K562 (cell line): ENCODE data around the gene ABL1. TPM values are rescaled to one million over a fixed set of nuclear protein-coding genes. Genes with fewer than 3 reads are reported as not detected.

Source experiments
- ATAC-seq: fragments of 200-7000 bp; cut with Tn5 transposase; 3 replicates; pipeline ENCODE4 v1.9.1; 2020; ENCODE audit warnings: moderate library complexity
- BruUV-seq: library from RNA; stranded (reverse); fragments of 400-500 nt; replicated peaks from 2 replicates; lab custom pipeline; 2021; lab: Mats Ljungman, UMichigan
- CTCF ChIA-PET: fragments of 300-600 bp; formaldehyde crosslinking; extraction: SDS; loops from one replicate; lab custom pipeline; 2021; ENCODE audit warnings: low intra/inter-chr PET ratio; lab: Yijun Ruan, JAX
- POLR2A ChIA-PET: fragments of 300-600, 350-650 bp; sonication (Branson Sonifier 250); formaldehyde crosslinking; extraction: SDS; loops from one replicate; lab custom pipeline; 2021; ENCODE audit warnings: antibody characterized with exemption, inconsistent platforms; lab: Yijun Ruan, JAX
- DNase-seq, 4 experiments: peaks; one replicate each; pipeline versions ENCODE4 v3.0.0 to v3.0.0-alpha.2; 2011 to 2018; ENCODE audit warnings: low spot score in 3 of 4, mixed read lengths in 3 of 4; ENCODE audit errors: extremely low read depth in 1 of 4
- FAIRE-seq: peaks from 2 replicates; lab custom pipeline; 2011; peaks lifted over from hg19 to GRCh38; lab: Jason Lieb, UNC
- H2AFZ ChIP-seq: 2 replicates; pipeline ENCODE4 v1.6.0; 2011; ENCODE audit warnings: low read depth, low read length, control low read depth, inconsistent platforms
- H3K27ac ChIP-seq: fragments of 200-600 bp; 3 replicates; pipeline ENCODE4 v1.8.0; 2011; ENCODE audit warnings: low read depth, mild to moderate bottlenecking, control low read depth, inconsistent platforms, low read length, moderate library complexity, mixed read lengths; ENCODE audit errors: extremely low read depth
- H3K27me3 ChIP-seq, 2 experiments: fragments of 300-600 bp in 1 of 2; 2 replicates in 1 of 2; 3 replicates in 1 of 2; pipeline versions ENCODE4 v1.6.0 to v1.8.0; 2011; ENCODE audit warnings: inconsistent platforms in 2 of 2, low read length in 2 of 2, mild to moderate bottlenecking in 1 of 2, mixed read lengths in 1 of 2, moderate library complexity in 1 of 2; ENCODE audit not compliant: control insufficient read depth in 2 of 2, insufficient read depth in 2 of 2
- H3K36me3 ChIP-seq: fragments of 300-600 bp; 3 replicates; pipeline ENCODE4 v1.8.0; 2011; ENCODE audit warnings: mild to moderate bottlenecking, low read length, inconsistent platforms; ENCODE audit not compliant: control insufficient read depth, insufficient read depth
- H3K4me1 ChIP-seq, 2 experiments: fragments of 200-600 bp in 1 of 2; replicated peaks in 1 of 2; 2 replicates in 1 of 2; 3 replicates in 1 of 2; pipeline versions ENCODE4 v1.5.1 to v1.8.0; 2011; ENCODE audit warnings: inconsistent platforms in 2 of 2, low read length in 2 of 2, mild to moderate bottlenecking in 1 of 2, mixed read lengths in 1 of 2, moderate library complexity in 1 of 2; ENCODE audit not compliant: control insufficient read depth in 2 of 2, insufficient read depth in 2 of 2
- H3K4me2 ChIP-seq: 2 replicates; pipeline ENCODE4 v1.6.1; 2011; ENCODE audit warnings: low read length, control low read depth, inconsistent platforms, mixed read lengths; ENCODE audit not compliant: insufficient read depth
- H3K4me3 ChIP-seq: fragments of 200-600 bp; sonication (generic), shearing (Covaris generic); 2 replicates; pipeline ENCODE4 v1.5.1; 2016; ENCODE audit warnings: control low read depth, inconsistent platforms
- H3K79me2 ChIP-seq: fragments of 200-600 bp; 3 replicates; pipeline ENCODE4 v1.8.0; 2011; ENCODE audit warnings: low read length, inconsistent platforms; ENCODE audit not compliant: control insufficient read depth, insufficient read depth
- H3K9ac ChIP-seq, 2 experiments: 2 replicates each; pipeline versions ENCODE4 v1.6.0 to v1.6.1; 2011; ENCODE audit warnings: low read depth in 2 of 2, low read length in 2 of 2, control low read depth in 1 of 2, inconsistent platforms in 1 of 2, mild to moderate bottlenecking in 1 of 2, mixed read lengths in 1 of 2; ENCODE audit not compliant: insufficient read depth in 1 of 2
- H3K9me1 ChIP-seq: one replicate; pipeline ENCODE4 v1.6.0; 2011; ENCODE audit warnings: inconsistent platforms, mild to moderate bottlenecking, low read length, moderate library complexity; ENCODE audit not compliant: control insufficient read depth, insufficient read depth
- H3K9me3 ChIP-seq: replicated peaks from 2 replicates; pipeline ENCODE4 v1.5.1; 2011; ENCODE audit warnings: low read depth, low read length, inconsistent platforms; ENCODE audit not compliant: control insufficient read depth, insufficient read depth
- H4K20me1 ChIP-seq: replicated peaks from 2 replicates; pipeline ENCODE4 v1.6.1; 2011; ENCODE audit warnings: low read length, inconsistent platforms, mixed read lengths; ENCODE audit not compliant: control insufficient read depth, insufficient read depth
- CREB1 ChIP-seq, 2 experiments: sonication (generic) in 1 of 2; formaldehyde crosslinking in 1 of 2; IDR thresholded peaks; 2 replicates each; pipeline versions ENCODE4 v1.6.1 to v1.8.0; 2012 to 2022; ENCODE audit warnings: inconsistent platforms in 1 of 2, mild to moderate bottlenecking in 1 of 2, missing genetic modification reagents in 1 of 2, moderate library complexity in 1 of 2
- ESRRB ChIP-seq: fragments of 250-450 bp; sonication (Bioruptor Pico); IDR thresholded peaks from 2 replicates; pipeline ENCODE4 v1.5.0; 2020; ENCODE audit warnings: mild to moderate bottlenecking, moderate library complexity, borderline replicate concordance
- FOXK2 ChIP-seq, 2 experiments: fragments of 450-650 bp; IDR thresholded peaks in 1 of 2; conservative IDR thresholded peaks in 1 of 2; 2 replicates each; pipeline ENCODE4 v1.6.1; 2016; ENCODE audit warnings: low read depth in 2 of 2, mild to moderate bottlenecking in 1 of 2
- LARP7 ChIP-seq: fragments of 450-650 bp; IDR thresholded peaks from 2 replicates; pipeline ENCODE4 v1.6.1; 2016
- MAFG ChIP-seq: fragments of 450-650 bp; conservative IDR thresholded peaks from 2 replicates; pipeline ENCODE4 v1.6.1; 2016; ENCODE audit warnings: missing genetic modification characterization, missing compliant biosample characterization
- SMARCC2 ChIP-seq: fragments of 450-650 bp; IDR thresholded peaks from 2 replicates; pipeline ENCODE4 v1.6.1; 2017; ENCODE audit warnings: antibody characterized with exemption, moderate library complexity, mild to moderate bottlenecking, low read depth
- WGBS: fragments of 100-300 bp; shearing (Covaris generic); methylation state at CpG from one replicate; pipeline ENCODE4 v1.1.6; 2016; ENCODE audit warnings: low coverage, mixed read lengths; ENCODE audit not compliant: insufficient coverage; ENCODE audit errors: missing lambda C conversion rate; 5-methylcytosine and 5-hydroxymethylcytosine counted together
- in situ Hi-C: fragments of 300-500 bp; cut with MboI; formaldehyde crosslinking; loops from 4 replicates; pipeline ENCODE4 v1.15.0; 2018; ENCODE audit warnings: inconsistent platforms, mixed read lengths
- intact Hi-C: fragments of 100-400 bp; cut with micrococcal nuclease; formaldehyde crosslinking; loops from 2 replicates; pipeline ENCODE4 v1.14.2; 2022
- polyA plus RNA-seq, 8 experiments: library from polyadenylated mRNA; depleted of rRNA in 4 of 8; stranded (reverse) in 5 of 8; unstranded in 3 of 8; fragments of >200 nt; fragmentation: Nextera tagmentation in 2 of 8; fragmentation: Illumina TruSeq in 1 of 8; extraction: Ambion mirVana in 2 of 8; extraction: Trizol in 1 of 8; gene quantifications; 2 replicates each; pipeline versions ENCODE4 v1.2.1 to v1.2.3, GENCODE V29; 2011 to 2014; ENCODE audit warnings: inconsistent platforms in 1 of 8, missing spikeins in 1 of 8
- total RNA-seq, 7 experiments: library from RNA; depleted of rRNA in 6 of 7; stranded (reverse); fragments of >200 nt in 6 of 7; fragmentation: Illumina TruSeq in 2 of 7; extraction: Trizol in 2 of 7; gene quantifications; 2 replicates each; pipeline versions ENCODE4 v1.2.1 to v1.2.3, GENCODE V29; 2011 to 2021; ENCODE audit warnings: low replicate concordance in 1 of 7
- TF ChIP-seq, protein P1 (sequence below), 2 experiments: fragments of 450-650 bp; IDR thresholded peaks; 2 replicates each; pipeline ENCODE4 v1.6.1; 2016; ENCODE audit warnings: mild to moderate bottlenecking in 2 of 2, borderline replicate concordance in 1 of 2, low read depth in 1 of 2, moderate library complexity in 1 of 2
- TF ChIP-seq, protein P2 (sequence below), 3 experiments: fragments of 200-800 bp in 1 of 3; fragments of 250-450 bp in 1 of 3; fragments of 450-650 bp in 1 of 3; sonication (Bioruptor Pico) in 1 of 3; sonication (Bioruptor generic) in 1 of 3; formaldehyde crosslinking in 1 of 3; IDR thresholded peaks; 2 replicates each; pipeline versions ENCODE4 v1.6.1 to v1.8.0; 2016 to 2022; ENCODE audit warnings: mild to moderate bottlenecking in 2 of 3, missing genetic modification characterization in 2 of 3, missing compliant biosample characterization in 1 of 3, moderate library complexity in 1 of 3

ABL1 gene
- total and polyA plus RNA-seq, 9 of the 15 experiments (the other 6 are each of a cell fraction or from before 2014, with no cell fraction given): 1.5 to 130 (median 37.8) TPM

DNA sequence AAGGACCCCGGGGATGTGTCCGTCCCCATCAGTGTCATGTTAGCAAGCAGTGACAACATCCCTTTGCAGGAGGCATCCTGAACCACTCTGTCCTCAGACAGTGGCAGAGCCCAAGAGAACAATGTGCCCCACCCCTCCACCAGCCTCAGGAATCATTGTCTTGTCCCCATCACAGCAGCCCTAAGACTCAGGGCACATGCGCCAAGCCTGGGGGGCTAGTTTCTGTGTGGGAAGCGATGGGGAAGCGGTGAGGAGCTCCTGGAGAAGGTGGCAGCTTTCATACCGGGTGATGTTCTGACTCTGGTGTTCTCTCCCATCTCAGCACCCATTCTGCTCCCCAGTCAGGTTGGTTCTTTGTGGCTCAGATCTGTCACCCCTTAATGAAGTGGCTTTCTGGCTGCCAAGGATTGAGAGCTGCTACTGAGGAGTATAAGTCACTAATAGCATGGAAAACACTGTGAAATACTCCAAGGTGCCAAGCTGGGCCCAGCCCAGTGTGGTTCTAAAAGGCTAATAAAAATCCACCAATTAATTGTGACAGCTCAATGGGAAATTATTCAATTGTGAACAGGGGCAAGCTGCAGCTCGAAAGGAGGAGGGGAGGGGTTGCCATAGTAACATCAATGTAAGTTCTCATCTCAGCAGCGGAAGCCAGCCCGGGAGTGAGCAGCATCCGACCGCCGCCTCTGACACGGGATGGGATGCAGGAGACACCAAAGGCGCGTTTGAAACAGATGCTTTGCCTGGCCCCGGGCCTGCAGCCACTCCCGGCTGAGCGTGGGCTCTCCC, 56.8 kb downstream of the ABL1 start:
- WGBS: 74% methylated on average over 18 of the region's 18 CpGs
- Histone ChIP-seq H3K9me1 (peaks cover 11% of the 10 kb centered on the region), H3K4me2 (no peak overlapping the region), H3K9ac (peak overlapping the region in 1 of 2 experiments; percentile 6; a peak in 1 of 4 replicates), H4K20me1 (peaks cover 78% of the 10 kb centered on the region), H2AFZ (no peak overlapping the region), H3K27me3 (peaks cover 9 to 17% of the 10 kb centered on the region in 2 experiments; a peak in 4 of 5 replicates), H3K79me2 (no peaks in the 10 kb centered on the region), H3K36me3 (peaks cover 35% of the 10 kb centered on the region), H3K27ac (no peak overlapping the region), H3K9me3 (no peaks in the 10 kb centered on the region), H3K4me1 (peaks cover 6 to 56% of the 10 kb centered on the region in 2 experiments; a peak in 4 of 5 replicates), H3K4me3 (no peak overlapping the region)
- TSS peak; percentile 12 for BruUV-seq
- ATAC-seq (no peak), DNase-seq (peak in 2 of 4 experiments; percentile 58), FAIRE-seq (no peak)
- ChIA-PET CTCF (no interaction called here), POLR2A (interaction anchor here (0.6 to 14.2 kb wide), 14 partner anchors 8 to 99 kb away, joined by 3 to 334 read pairs (median 4); no protein-coding TSS in a partner anchor)
- in situ Hi-C loops: no loop called here
- intact Hi-C loops: no loop called here
- TF ChIP-seq CREB1 (IDR thresholded peaks at IDR 0.05) (no peak), CREB1 (CRISPR knock-in tag; IDR thresholded peaks at IDR 0.05) (no peak), MAFG (tag) (no peak), FOXK2 (conservative IDR thresholded peaks at IDR 0.05 in 1 of 2, IDR thresholded peaks at IDR 0.05 in 1 of 2; ENCODE audit: low read depth in 2 of 2) (no peak), ESRRB (CRISPR knock-in tag) (no peak), SMARCC2 (no peak), LARP7 (no peak)
- TF ChIP-seq, protein P1, sequence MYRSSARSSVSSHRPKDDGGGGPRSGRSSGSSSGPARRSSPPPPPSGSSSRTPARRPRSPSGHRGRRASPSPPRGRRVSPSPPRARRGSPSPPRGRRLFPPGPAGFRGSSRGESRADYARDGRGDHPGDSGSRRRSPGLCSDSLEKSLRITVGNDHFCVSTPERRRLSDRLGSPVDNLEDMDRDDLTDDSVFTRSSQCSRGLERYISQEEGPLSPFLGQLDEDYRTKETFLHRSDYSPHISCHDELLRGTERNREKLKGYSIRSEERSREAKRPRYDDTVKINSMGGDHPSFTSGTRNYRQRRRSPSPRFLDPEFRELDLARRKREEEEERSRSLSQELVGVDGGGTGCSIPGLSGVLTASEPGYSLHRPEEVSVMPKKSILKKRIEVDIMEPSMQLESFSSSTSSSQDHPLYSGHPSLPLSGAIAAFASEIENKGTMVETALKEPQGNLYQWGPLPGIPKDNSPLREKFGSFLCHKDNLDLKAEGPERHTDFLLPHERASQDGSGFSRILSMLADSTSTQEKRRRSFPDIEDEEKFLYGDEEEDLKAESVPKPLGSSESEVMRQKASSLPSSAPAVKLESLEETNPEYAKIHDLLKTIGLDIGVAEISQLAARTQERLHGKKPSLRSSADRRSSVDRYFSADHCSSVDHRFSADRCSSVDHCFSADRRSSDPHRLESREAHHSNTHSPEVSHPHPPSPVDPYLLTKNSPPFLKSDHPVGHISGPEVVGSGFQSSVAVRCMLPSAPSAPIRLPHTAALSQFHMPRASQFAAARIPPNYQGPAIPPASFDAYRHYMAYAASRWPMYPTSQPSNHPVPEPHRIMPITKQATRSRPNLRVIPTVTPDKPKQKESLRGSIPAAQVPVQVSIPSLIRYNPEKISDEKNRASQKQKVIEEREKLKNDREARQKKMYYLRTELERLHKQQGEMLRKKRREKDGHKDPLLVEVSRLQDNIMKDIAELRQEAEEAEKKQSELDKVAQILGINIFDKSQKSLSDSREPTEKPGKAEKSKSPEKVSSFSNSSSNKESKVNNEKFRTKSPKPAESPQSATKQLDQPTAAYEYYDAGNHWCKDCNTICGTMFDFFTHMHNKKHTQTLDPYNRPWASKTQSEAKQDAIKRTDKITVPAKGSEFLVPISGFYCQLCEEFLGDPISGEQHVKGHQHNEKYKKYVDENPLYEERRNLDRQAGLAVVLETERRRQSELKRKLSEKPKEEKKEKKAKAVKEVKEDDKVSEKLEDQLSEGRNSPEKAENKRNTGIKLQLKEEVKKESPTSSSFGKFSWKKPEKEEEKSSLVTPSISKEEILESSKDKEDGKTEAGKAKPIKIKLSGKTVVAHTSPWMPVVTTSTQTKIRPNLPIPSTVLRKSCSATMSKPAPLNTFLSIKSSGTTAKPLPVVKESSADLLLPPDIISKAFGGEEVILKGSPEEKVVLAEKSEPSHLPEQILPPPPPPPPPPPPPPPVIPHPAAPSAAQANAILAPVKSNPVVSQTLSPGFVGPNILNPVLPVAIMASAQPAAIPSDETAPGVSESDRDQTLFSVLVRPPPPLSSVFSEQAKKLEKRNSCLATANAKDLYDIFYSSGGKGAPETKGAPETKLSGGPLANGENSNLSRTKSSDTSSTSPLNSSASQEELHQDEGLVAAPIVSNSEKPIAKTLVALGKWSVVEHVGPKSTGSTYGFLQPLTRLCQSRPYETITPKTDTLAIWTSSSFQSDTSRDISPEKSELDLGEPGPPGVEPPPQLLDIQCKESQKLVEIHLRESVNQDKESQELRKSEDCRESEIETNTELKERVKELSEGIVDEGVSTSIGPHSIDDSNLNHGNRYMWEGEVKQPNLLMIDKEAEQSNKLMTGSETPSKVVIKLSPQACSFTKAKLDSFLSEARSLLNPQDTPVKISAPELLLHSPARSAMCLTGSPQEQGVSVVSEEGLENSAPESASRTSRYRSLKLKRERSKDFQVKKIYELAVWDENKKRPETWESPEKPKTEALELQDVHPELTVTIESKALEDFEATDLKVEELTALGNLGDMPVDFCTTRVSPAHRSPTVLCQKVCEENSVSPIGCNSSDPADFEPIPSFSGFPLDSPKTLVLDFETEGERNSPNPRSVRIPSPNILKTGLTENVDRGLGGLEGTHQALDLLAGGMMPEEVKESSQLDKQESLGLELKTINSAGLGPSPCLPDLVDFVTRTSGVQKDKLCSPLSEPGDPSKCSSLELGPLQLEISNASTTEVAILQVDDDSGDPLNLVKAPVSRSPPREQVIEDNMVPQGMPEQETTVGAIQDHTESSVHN (IDR thresholded peaks at IDR 0.05; ENCODE audit: borderline replicate concordance in 1 of 2, low read depth in 1 of 2): no peak
- TF ChIP-seq, protein P2, sequence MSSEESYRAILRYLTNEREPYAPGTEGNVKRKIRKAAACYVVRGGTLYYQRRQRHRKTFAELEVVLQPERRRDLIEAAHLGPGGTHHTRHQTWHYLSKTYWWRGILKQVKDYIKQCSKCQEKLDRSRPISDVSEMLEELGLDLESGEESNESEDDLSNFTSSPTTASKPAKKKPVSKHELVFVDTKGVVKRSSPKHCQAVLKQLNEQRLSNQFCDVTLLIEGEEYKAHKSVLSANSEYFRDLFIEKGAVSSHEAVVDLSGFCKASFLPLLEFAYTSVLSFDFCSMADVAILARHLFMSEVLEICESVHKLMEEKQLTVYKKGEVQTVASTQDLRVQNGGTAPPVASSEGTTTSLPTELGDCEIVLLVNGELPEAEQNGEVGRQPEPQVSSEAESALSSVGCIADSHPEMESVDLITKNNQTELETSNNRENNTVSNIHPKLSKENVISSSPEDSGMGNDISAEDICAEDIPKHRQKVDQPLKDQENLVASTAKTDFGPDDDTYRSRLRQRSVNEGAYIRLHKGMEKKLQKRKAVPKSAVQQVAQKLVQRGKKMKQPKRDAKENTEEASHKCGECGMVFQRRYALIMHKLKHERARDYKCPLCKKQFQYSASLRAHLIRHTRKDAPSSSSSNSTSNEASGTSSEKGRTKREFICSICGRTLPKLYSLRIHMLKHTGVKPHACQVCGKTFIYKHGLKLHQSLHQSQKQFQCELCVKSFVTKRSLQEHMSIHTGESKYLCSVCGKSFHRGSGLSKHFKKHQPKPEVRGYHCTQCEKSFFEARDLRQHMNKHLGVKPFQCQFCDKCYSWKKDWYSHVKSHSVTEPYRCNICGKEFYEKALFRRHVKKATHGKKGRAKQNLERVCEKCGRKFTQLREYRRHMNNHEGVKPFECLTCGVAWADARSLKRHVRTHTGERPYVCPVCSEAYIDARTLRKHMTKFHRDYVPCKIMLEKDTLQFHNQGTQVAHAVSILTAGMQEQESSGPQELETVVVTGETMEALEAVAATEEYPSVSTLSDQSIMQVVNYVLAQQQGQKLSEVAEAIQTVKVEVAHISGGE (CRISPR knock-in tag; IDR thresholded peaks at IDR 0.05): no peak
